Trophoblast cell (in vitro differentiated cells and primary cell): ENCODE measurements around the gene LMBR1.

ENCODE experiments used
- DNase-seq, 2 donors: peaks; one replicate each; pipeline ENCODE4 v3.0.0-alpha.2; 2016
- H2AFZ ChIP-seq: 2 replicates; pipeline ENCODE4 v1.6.1; 2013; ENCODE audit warnings: low read length, moderate library complexity, mild to moderate bottlenecking; ENCODE audit not compliant: insufficient read depth, poor library complexity
- H2AK5ac ChIP-seq: 2 replicates; pipeline ENCODE4 v1.6.1; 2013; ENCODE audit warnings: mild to moderate bottlenecking, low read length
- H2BK120ac ChIP-seq: 2 replicates; pipeline ENCODE4 v1.6.1; 2013; ENCODE audit warnings: low read length, mild to moderate bottlenecking, moderate library complexity; ENCODE audit not compliant: insufficient read depth, poor library complexity
- H2BK12ac ChIP-seq: 2 replicates; pipeline ENCODE4 v1.6.1; 2013; ENCODE audit warnings: mild to moderate bottlenecking, low read length, moderate library complexity
- H2BK5ac ChIP-seq: 2 replicates; pipeline ENCODE4 v1.6.1; 2013; ENCODE audit warnings: low read length, low read depth, moderate library complexity, mild to moderate bottlenecking; ENCODE audit not compliant: poor library complexity
- H3K14ac ChIP-seq: 2 replicates; pipeline ENCODE4 v1.6.1; 2013; ENCODE audit warnings: mild to moderate bottlenecking, low read length
- H3K18ac ChIP-seq: 2 replicates; pipeline ENCODE4 v1.6.1; 2013; ENCODE audit warnings: mild to moderate bottlenecking, low read length
- H3K23ac ChIP-seq: 2 replicates; pipeline ENCODE4 v1.6.1; 2013; ENCODE audit warnings: low read length
- H3K27ac ChIP-seq: 2 replicates; pipeline ENCODE4 v1.5.1; 2013; ENCODE audit warnings: low read depth, mild to moderate bottlenecking, inconsistent platforms, low read length, moderate library complexity
- H3K27me3 ChIP-seq: 2 replicates; pipeline ENCODE4 v1.6.1; 2013; ENCODE audit warnings: inconsistent platforms, mild to moderate bottlenecking, low read length, moderate library complexity; ENCODE audit not compliant: insufficient read depth
- H3K36me3 ChIP-seq, 2 experiments: 1 replicate in 1 of 2; 2 replicates in 1 of 2; pipeline ENCODE4 v1.6.1; 2013; ENCODE audit warnings: low read length in 2 of 2, mild to moderate bottlenecking in 2 of 2, moderate library complexity in 1 of 2; ENCODE audit not compliant: insufficient read depth in 2 of 2, control insufficient read depth in 1 of 2
- H3K4ac ChIP-seq: 2 replicates; pipeline ENCODE4 v1.6.1; 2013; ENCODE audit warnings: low read depth, mild to moderate bottlenecking, low read length, moderate library complexity
- H3K4me1 ChIP-seq, 2 experiments: 1 replicate in 1 of 2; 2 replicates in 1 of 2; pipeline ENCODE4 v1.6.1; 2013; ENCODE audit warnings: low read length in 2 of 2, mild to moderate bottlenecking in 2 of 2, moderate library complexity in 1 of 2; ENCODE audit not compliant: insufficient read depth in 2 of 2, control insufficient read depth in 1 of 2
- H3K4me2 ChIP-seq: 2 replicates; pipeline ENCODE4 v1.6.1; 2013; ENCODE audit warnings: inconsistent platforms, mild to moderate bottlenecking, low read length, moderate library complexity
- H3K4me3 ChIP-seq: 2 replicates; pipeline ENCODE4 v1.5.1; 2013; ENCODE audit warnings: mild to moderate bottlenecking, low read depth, low read length, inconsistent platforms
- H3K79me1 ChIP-seq: one replicate; pipeline ENCODE4 v1.6.1; 2013; ENCODE audit warnings: low read length
- H3K79me2 ChIP-seq: 2 replicates; pipeline ENCODE4 v1.6.1; 2013; ENCODE audit warnings: low read length, mild to moderate bottlenecking; ENCODE audit not compliant: control insufficient read depth, insufficient read depth, poor library complexity
- H3K9ac ChIP-seq: 2 replicates; pipeline ENCODE4 v1.6.1; 2013; ENCODE audit warnings: mild to moderate bottlenecking, low read length
- H3K9me3 ChIP-seq: 2 replicates; pipeline ENCODE4 v1.6.1; 2013; ENCODE audit warnings: low read depth, mild to moderate bottlenecking, control low read depth, inconsistent platforms, low read length; ENCODE audit not compliant: insufficient read depth
- H4K12ac ChIP-seq: 2 replicates; pipeline ENCODE4 v1.6.1; 2013; ENCODE audit warnings: low read depth, mild to moderate bottlenecking, low read length, moderate library complexity
- H4K8ac ChIP-seq: 2 replicates; pipeline ENCODE4 v1.6.1; 2013; ENCODE audit warnings: low read depth, mild to moderate bottlenecking, low read length, moderate library complexity
- H4K91ac ChIP-seq: one replicate; pipeline ENCODE4 v1.6.1; 2013; ENCODE audit warnings: low read depth, mild to moderate bottlenecking, low read length, moderate library complexity
- WGBS: extraction: QIAGEN DNeasy Blood & Tissue Kit; methylation state at CpG from one replicate; pipeline ENCODE4 v1.1.7; 2013; ENCODE audit warnings: missing lambda C conversion rate; ENCODE audit not compliant: insufficient read length, insufficient coverage; ENCODE audit errors: extremely low coverage; 5-methylcytosine and 5-hydroxymethylcytosine counted together

LMBR1 gene

DNA sequence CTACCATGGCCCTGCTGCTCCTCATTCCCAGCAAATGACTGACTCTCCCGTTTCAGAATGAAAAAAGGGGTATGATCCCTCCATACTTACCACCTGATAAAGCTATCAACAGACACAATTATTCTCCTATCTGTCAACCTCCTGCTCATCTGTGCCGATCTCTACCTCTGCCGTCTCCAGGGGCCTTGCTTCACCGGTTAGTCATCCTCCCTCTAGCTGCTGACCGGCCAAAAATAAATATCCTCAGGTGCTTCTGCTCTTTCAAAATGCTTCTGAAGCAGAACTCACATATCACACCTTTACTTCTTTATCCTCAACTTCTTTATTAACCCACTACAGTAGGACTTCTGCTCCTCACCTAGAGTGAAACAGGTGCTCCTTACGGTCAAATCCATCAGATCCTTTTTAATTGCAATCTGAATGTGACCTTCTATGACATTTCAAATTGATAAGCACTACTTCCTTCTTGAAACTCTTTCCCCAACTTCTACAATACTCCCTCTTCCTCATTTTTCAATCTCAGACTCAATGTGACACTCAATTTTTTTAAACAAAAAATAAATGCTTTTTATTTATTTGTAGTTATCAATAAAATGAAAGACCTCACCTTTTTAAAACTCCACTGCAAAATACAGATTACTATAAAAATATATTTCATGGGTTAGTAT lies 63.2 kb downstream of the LMBR1 start:
- DNase-seq = no peak
- Histone ChIP-seq H3K18ac (no peak overlapping the region), H3K4ac (no peak overlapping the region), H4K12ac (no peak overlapping the region), H2AK5ac (no peak overlapping the region), H3K27me3 (no peaks in the 10 kb centered on the region), H3K23ac (no peak overlapping the region), H2BK120ac (no peak overlapping the region), H3K4me1 (no peaks in the 10 kb centered on the region), H3K14ac (no peak overlapping the region), H3K79me1 (no peaks in the 10 kb centered on the region), H3K79me2 (no peaks in the 10 kb centered on the region), H3K4me2 (no peak overlapping the region), H3K9ac (no peak overlapping the region), H3K27ac (no peak overlapping the region), H3K4me3 (no peak overlapping the region), H3K36me3 (peaks cover 0 to 3% of the 10 kb centered on the region in 2 experiments), H4K91ac (no peak overlapping the region), H2BK12ac (no peak overlapping the region), H3K9me3 (no peaks in the 10 kb centered on the region), H4K8ac (no peak overlapping the region), H2AFZ (no peak overlapping the region), H2BK5ac (no peak overlapping the region)
- no CpG with 5 or more reads among the region's 6 CpGs for WGBS

- Histone ChIP-seq H3K4ac (no peak overlapping the region), H3K27me3 (no peaks in the 10 kb centered on the region), H3K27ac (no peak overlapping the region), H2AK5ac (no peak overlapping the region), H3K18ac (no peak overlapping the region), H3K4me2 (no peak overlapping the region), H3K4me1 (no peaks in the 10 kb centered on the region), H3K36me3 (peaks cover 0 to 3% of the 10 kb centered on the region in 2 experiments), H3K79me2 (no peaks in the 10 kb centered on the region), H3K14ac (no peak overlapping the region), H3K9me3 (no peaks in the 10 kb centered on the region), H2BK120ac (no peak overlapping the region), H3K9ac (no peak overlapping the region), H2BK5ac (no peak overlapping the region), H2AFZ (no peak overlapping the region), H4K12ac (no peak overlapping the region), H3K23ac (no peak overlapping the region), H4K8ac (no peak overlapping the region), H4K91ac (no peak overlapping the region), H3K79me1 (no peaks in the 10 kb centered on the region), H2BK12ac (no peak overlapping the region), H3K4me3 (no peak overlapping the region)
- peak in 1 of 2 donors; percentile 51 for DNase-seq
- WGBS = no CpG with 5 or more reads among the region's 6 CpGs
Measured at GRCh38 chr7:156827587-156828203, 65.3 kb downstream of the LMBR1 start.

GRCh38 chr7:156823435-156823834 lies 69.5 kb downstream of the LMBR1 start:
- H3K4me2 ChIP-seq = no peak overlapping the region
- H2AK5ac ChIP-seq = no peak overlapping the region
- H2AFZ ChIP-seq = no peak overlapping the region
- H3K23ac ChIP-seq = no peak overlapping the region
- no peak overlapping the region for H3K14ac ChIP-seq
- H3K4ac ChIP-seq = no peak overlapping the region
- WGBS = no CpG with 5 or more reads among the region's 4 CpGs
- H3K27me3 ChIP-seq = no peaks in the 10 kb centered on the region
- H3K36me3 ChIP-seq = no peaks in the 10 kb centered on the region
- H3K4me1 ChIP-seq = no peaks in the 10 kb centered on the region
- no peaks in the 10 kb centered on the region for H3K79me2 ChIP-seq
- H3K9me3 ChIP-seq = no peaks in the 10 kb centered on the region
- H3K79me1 ChIP-seq = no peaks in the 10 kb centered on the region
- no peak overlapping the region for H2BK5ac ChIP-seq
- H3K4me3 ChIP-seq = no peak overlapping the region
- no peak overlapping the region for H4K91ac ChIP-seq
- no peak overlapping the region for H3K9ac ChIP-seq
- H3K18ac ChIP-seq = no peak overlapping the region
- H4K8ac ChIP-seq = no peak overlapping the region
- no peak overlapping the region for H4K12ac ChIP-seq
- peak; percentile 9 to 80 for DNase-seq
- H2BK12ac ChIP-seq = no peak overlapping the region
- no peak overlapping the region for H2BK120ac ChIP-seq
- no peak overlapping the region for H3K27ac ChIP-seq

DNA sequence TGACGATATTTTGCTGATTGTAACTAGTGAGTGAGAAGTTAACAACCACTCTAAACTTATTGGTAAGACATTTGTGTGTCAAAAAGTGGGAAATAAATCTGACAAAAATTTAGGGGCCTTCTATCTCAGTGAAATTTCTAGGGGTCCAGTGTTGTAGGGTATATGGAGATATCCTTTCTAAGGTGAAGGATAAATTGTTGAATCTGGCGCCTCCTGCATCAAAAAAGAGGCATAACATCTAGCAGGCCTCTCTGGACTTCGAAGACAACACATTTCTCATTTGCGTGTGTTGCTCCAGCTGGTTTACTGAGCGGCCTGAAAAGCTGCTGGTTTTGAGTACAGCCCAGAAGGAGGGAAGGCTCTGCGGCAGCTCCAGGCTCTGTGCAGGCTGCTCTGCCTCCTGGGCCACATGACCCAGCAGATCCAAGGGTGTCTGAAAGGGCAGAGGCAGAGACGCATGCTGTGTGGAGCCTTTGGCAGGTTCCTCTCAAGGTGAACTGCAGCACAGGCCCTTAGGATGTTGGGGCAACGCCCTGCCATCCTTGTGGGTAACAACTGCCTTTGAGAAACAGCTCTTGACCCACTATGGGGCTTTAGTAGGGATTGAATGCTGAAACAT lies 72.4 kb downstream of the LMBR1 start:
- Histone ChIP-seq H3K18ac (no peak overlapping the region), H3K79me1 (no peaks in the 10 kb centered on the region), H3K27me3 (no peaks in the 10 kb centered on the region), H3K14ac (no peak overlapping the region), H3K4ac (no peak overlapping the region), H3K36me3 (no peaks in the 10 kb centered on the region), H2AFZ (no peak overlapping the region), H2BK120ac (no peak overlapping the region), H3K79me2 (no peaks in the 10 kb centered on the region), H4K8ac (no peak overlapping the region), H3K4me3 (no peak overlapping the region), H3K9me3 (no peaks in the 10 kb centered on the region), H3K27ac (no peak overlapping the region), H3K23ac (no peak overlapping the region), H4K91ac (no peak overlapping the region), H2AK5ac (no peak overlapping the region), H4K12ac (no peak overlapping the region), H2BK12ac (no peak overlapping the region), H3K4me2 (no peak overlapping the region), H3K9ac (no peak overlapping the region), H2BK5ac (no peak overlapping the region), H3K4me1 (no peaks in the 10 kb centered on the region)
- WGBS = no CpG with 5 or more reads among the region's 8 CpGs
- DNase-seq = peak in 1 of 2 donors; percentile 20
